Upper lobe of left lung (tissue), 6 donors: ENCODE measurements around the gene LHFPL5. TPM values are rescaled to one million over a fixed set of nuclear protein-coding genes. Genes with fewer than 3 reads are reported as not detected.

Source experiments
- ATAC-seq, 2 donors: fragments of 200-7000 bp; cut with Tn5 transposase; one replicate each; pipeline ENCODE4 v1.9.1; 2022; ENCODE audit warnings: mild to moderate bottlenecking in 2 of 2, moderate library complexity in 2 of 2; ENCODE audit not compliant: low FRiP score in 2 of 2
- DNase-seq, 2 donors: peaks; one replicate each; pipeline ENCODE4 v3.0.0-alpha.2; 2019 to 2020
- H3K27ac ChIP-seq, 4 donors: fragments of 200-600 bp; sonication (generic); one replicate each; pipeline ENCODE4 v1.5.1; 2016 to 2019
- H3K27me3 ChIP-seq, 4 donors: fragments of 200-600 bp; sonication (generic); one replicate each; pipeline ENCODE4 v1.5.1; 2017 to 2019
- H3K36me3 ChIP-seq, 4 donors: fragments of 200-600 bp; sonication (generic); one replicate each; pipeline ENCODE4 v1.5.1; 2016 to 2019
- H3K4me1 ChIP-seq, 4 donors: fragments of 200-600 bp; sonication (generic); one replicate each; pipeline ENCODE4 v1.5.1; 2018 to 2019
- H3K4me3 ChIP-seq, 4 donors: fragments of 200-600 bp; sonication (generic); one replicate each; pipeline ENCODE4 v1.5.1; 2017 to 2019; ENCODE audit warnings: mild to moderate bottlenecking in 2 of 4, moderate library complexity in 1 of 4
- H3K9me3 ChIP-seq, 4 donors: fragments of 200-600 bp; sonication (generic); one replicate each; pipeline ENCODE4 v1.5.1; 2018 to 2019
- EP300 ChIP-seq, 4 donors: sonication (generic); formaldehyde crosslinking; IDR thresholded peaks; one replicate each; pipeline ENCODE4 v1.5.1; 2017; ENCODE audit warnings: antibody characterized with exemption in 4 of 4, control low read depth in 2 of 4
- POLR2A ChIP-seq, 4 donors: fragments of 450-650 bp; IDR thresholded peaks; one replicate each; pipeline ENCODE4 v1.5.1; 2016 to 2017; ENCODE audit warnings: antibody characterized with exemption in 4 of 4, mild to moderate bottlenecking in 2 of 4
- POLR2AphosphoS5 ChIP-seq, 2 donors: sonication (generic); formaldehyde crosslinking; IDR thresholded peaks; one replicate each; pipeline ENCODE4 v1.5.1; 2017; ENCODE audit warnings: antibody characterized with exemption in 2 of 2
- WGBS, 2 donors: methylation state at CpG; one replicate each; pipeline ENCODE4 v1.1.5; 2017 to 2018; 5-methylcytosine and 5-hydroxymethylcytosine counted together
- total RNA-seq, 6 donors: library from RNA; depleted of rRNA in 4 of 6; stranded (reverse); fragments of >200 nt in 4 of 6; gene quantifications; one replicate each; pipeline versions ENCODE4 v1.1.0 to v1.2.1, GENCODE V29; 2016 to 2021
- TF ChIP-seq, protein P1 (sequence below), 6 experiments: fragments of 450-650 bp in 4 of 6; fragments of 200-600 bp in 2 of 6; sonication (generic) in 2 of 6; IDR thresholded peaks; one replicate each; pipeline ENCODE4 v1.5.1; 2016 to 2019; ENCODE audit warnings: antibody characterized with exemption in 6 of 6
- donor health status: DM: no; HTN: no; CAD: no; lungs with moderate emphysema.
- donor health status: DM: no; HTN: yes; CAD: no; lungs with severe emphysema.

LHFPL5 gene
- total RNA-seq, 6 donors from 2014 or later = not detected

DNA sequence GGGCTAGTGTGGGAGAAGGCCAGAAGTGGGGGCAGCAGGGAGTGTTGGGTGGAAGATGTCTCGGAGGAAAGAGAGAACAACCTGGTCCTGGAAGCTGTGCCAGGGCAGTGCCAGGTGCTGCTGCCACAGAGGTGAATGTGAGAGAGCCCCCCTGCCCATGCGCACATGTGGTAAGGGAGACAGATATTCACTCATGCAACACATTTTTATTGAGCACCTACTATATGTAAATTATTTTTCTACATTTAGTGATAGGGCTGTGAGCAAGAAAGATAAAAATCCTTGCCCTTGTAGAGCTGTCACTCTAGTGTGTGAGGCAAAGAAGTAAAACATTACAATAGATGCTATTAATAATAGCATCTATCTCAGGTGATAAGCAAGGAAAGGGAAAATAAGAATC is 23.9 kb upstream of the LHFPL5 start:
- ATAC-seq (no peak), DNase-seq (no peak)
- TF ChIP-seq, protein P1, sequence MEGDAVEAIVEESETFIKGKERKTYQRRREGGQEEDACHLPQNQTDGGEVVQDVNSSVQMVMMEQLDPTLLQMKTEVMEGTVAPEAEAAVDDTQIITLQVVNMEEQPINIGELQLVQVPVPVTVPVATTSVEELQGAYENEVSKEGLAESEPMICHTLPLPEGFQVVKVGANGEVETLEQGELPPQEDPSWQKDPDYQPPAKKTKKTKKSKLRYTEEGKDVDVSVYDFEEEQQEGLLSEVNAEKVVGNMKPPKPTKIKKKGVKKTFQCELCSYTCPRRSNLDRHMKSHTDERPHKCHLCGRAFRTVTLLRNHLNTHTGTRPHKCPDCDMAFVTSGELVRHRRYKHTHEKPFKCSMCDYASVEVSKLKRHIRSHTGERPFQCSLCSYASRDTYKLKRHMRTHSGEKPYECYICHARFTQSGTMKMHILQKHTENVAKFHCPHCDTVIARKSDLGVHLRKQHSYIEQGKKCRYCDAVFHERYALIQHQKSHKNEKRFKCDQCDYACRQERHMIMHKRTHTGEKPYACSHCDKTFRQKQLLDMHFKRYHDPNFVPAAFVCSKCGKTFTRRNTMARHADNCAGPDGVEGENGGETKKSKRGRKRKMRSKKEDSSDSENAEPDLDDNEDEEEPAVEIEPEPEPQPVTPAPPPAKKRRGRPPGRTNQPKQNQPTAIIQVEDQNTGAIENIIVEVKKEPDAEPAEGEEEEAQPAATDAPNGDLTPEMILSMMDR (IDR thresholded peaks at IDR 0.05) = no peak
- TF ChIP-seq POLR2AphosphoS5 (IDR thresholded peaks at IDR 0.05) (no peak), EP300 (IDR thresholded peaks at IDR 0.05) (no peak), POLR2A (IDR thresholded peaks at IDR 0.05) (no peak)
- Histone ChIP-seq H3K9me3 (no peaks in the 10 kb centered on the region), H3K27ac (no peak overlapping the region), H3K27me3 (peaks cover 0 to 4% (median 2%) of the 10 kb centered on the region in 4 donors), H3K36me3 (no peaks in the 10 kb centered on the region), H3K4me1 (peaks cover 4 to 9% (median 5%) of the 10 kb centered on the region in 4 donors), H3K4me3 (no peak overlapping the region)
- 97 to 100% methylated on average over 2 of the region's 2 CpGs for WGBS, 2 donors

DNA sequence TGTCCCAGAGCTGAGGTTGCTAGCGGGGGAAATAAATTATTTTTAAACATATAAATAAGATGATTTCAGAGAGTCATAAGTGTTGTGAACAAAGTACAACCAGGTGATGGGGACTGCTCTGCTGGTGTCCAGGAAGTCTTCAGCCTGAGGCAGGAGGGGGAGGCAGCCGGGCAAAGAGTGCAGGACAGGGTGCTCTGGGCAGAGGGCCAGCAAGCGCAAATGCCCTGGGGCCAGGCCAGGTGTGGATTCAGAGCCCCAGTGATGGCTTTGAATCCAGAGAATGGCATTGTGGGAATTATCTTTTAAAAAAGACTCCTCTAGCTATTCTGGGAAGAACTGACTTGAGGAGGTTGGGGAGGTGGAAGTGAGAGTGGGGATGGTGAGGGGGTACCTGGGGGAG is 22.7 kb upstream of the LHFPL5 start:
- no peak for TF ChIP-seq POLR2A (IDR thresholded peaks at IDR 0.05)
- DNase-seq (no peak), ATAC-seq (no peak)
- H3K27ac ChIP-seq = no peak overlapping the region
- 59 to 67% methylated on average over 3 of the region's 3 CpGs for WGBS, 2 donors
- no peak overlapping the region for H3K4me3 ChIP-seq
- no peaks in the 10 kb centered on the region for H3K9me3 ChIP-seq
- H3K36me3 ChIP-seq = no peaks in the 10 kb centered on the region
- H3K27me3 ChIP-seq = peaks cover 0 to 6% (median under 1%) of the 10 kb centered on the region in 4 donors
- peaks cover 0 to 4% (median 0%) of the 10 kb centered on the region in 4 donors for H3K4me1 ChIP-seq

DNA sequence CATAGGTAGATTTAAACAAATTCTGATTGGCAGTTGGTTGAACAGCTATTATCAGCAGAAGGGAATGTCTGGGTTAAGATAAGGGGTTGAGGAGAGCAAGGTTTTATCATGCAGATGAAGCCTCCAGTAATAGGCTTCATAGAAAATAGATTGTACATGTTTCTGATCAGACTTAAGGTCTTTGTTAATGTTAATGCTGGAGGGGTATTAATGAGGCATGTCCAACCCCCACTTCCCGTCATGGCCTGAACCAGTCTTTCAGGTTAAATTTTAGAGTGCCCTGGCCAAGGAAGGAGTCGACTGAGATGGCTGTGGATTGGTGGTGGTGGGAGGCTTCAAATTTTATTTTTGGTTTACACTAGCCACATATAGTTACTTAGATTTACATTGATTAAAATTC is 21.0 kb upstream of the LHFPL5 start:
- Histone ChIP-seq H3K9me3 (no peaks in the 10 kb centered on the region), H3K4me3 (no peak overlapping the region), H3K27ac (no peak overlapping the region), H3K36me3 (no peaks in the 10 kb centered on the region), H3K27me3 (peaks cover 0 to 10% (median 4%) of the 10 kb centered on the region in 4 donors), H3K4me1 (peaks cover 0 to 4% (median 0%) of the 10 kb centered on the region in 4 donors)
- 57 to 76% methylated on average over 2 of the region's 2 CpGs for WGBS, 2 donors
- DNase-seq = no peak
- TF ChIP-seq POLR2AphosphoS5 (IDR thresholded peaks at IDR 0.05) = no peak
- TF ChIP-seq, protein P1 (IDR thresholded peaks at IDR 0.05) = no peak
- TF ChIP-seq POLR2A (IDR thresholded peaks at IDR 0.05) = no peak
- TF ChIP-seq EP300 (IDR thresholded peaks at IDR 0.05) = no peak
- ATAC-seq = no peak

DNA sequence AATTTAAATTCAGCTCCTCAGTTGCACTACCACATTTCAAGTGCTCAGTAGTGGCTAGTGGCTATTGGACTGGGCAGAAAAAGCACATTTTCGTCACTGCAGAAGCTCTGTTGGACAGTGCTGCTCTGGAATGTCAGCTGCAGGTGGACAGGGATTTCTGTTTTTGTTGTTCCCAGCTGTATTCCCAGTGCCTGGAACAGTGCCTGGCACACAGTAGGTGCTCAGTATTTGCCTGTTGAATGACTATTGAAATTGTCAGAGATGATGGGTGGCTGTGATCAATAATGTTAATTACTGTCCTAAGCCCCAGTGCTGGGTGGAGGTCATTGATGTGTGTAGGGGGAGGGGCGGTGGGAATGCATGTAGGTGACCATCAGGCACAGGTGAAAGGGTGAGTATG is 18.9 kb upstream of the LHFPL5 start:
- H3K27ac ChIP-seq = no peak overlapping the region
- 72 to 80% methylated on average over 2 of the region's 2 CpGs for WGBS, 2 donors
- no peak overlapping the region for H3K4me3 ChIP-seq
- TF ChIP-seq POLR2AphosphoS5 (IDR thresholded peaks at IDR 0.05) (no peak), EP300 (IDR thresholded peaks at IDR 0.05) (no peak), POLR2A (IDR thresholded peaks at IDR 0.05) (no peak)
- TF ChIP-seq, protein P1 (IDR thresholded peaks at IDR 0.05) = no peak
- no peaks in the 10 kb centered on the region for H3K9me3 ChIP-seq
- H3K4me1 ChIP-seq = peaks cover 0 to 4% (median 0%) of the 10 kb centered on the region in 4 donors
- ATAC-seq (no peak), DNase-seq (no peak)
- no peaks in the 10 kb centered on the region for H3K36me3 ChIP-seq
- H3K27me3 ChIP-seq = peaks cover 0 to 10% (median 4%) of the 10 kb centered on the region in 4 donors

DNA sequence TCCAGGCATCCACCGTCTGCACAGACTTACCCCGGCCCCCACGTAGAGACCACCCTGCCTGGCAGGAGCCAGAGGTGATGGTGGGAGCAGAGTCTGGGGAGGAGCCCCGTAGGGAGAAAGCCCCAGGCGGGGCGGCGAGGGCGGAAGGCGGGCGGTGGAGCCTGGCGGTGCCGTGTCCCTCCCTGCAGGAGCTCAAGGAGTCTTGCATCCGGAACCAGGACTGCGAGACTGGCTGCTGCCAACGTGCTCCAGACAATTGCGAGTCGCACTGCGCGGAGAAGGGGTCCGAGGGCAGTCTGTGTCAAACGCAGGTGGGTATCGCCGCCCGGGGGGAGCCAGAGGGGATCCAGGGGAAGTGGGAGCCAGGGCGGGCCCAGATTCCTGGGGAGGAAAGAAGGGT is 18.3 kb upstream of the LHFPL5 start:
- H3K27ac ChIP-seq = no peak overlapping the region
- peak in 1 of 2 donors; percentile 87 for DNase-seq
- H3K27me3 ChIP-seq = peaks cover 0 to 10% (median 4%) of the 10 kb centered on the region in 4 donors
- H3K36me3 ChIP-seq = no peaks in the 10 kb centered on the region
- no peaks in the 10 kb centered on the region for H3K9me3 ChIP-seq
- peak in 1 of 2 donors; percentile 20 for ATAC-seq
- H3K4me3 ChIP-seq = no peak overlapping the region
- 61 to 62% methylated on average over 25 of the region's 25 CpGs for WGBS, 2 donors
- H3K4me1 ChIP-seq = peaks cover 0 to 4% (median 0%) of the 10 kb centered on the region in 4 donors
- TF ChIP-seq POLR2A (IDR thresholded peaks at IDR 0.05) = no peak
- no peak for TF ChIP-seq EP300 (IDR thresholded peaks at IDR 0.05)
- no peak for TF ChIP-seq POLR2AphosphoS5 (IDR thresholded peaks at IDR 0.05)
- TF ChIP-seq, protein P1 (IDR thresholded peaks at IDR 0.05) = no peak
